ENCODE results near the gene CARD19.

DNA sequence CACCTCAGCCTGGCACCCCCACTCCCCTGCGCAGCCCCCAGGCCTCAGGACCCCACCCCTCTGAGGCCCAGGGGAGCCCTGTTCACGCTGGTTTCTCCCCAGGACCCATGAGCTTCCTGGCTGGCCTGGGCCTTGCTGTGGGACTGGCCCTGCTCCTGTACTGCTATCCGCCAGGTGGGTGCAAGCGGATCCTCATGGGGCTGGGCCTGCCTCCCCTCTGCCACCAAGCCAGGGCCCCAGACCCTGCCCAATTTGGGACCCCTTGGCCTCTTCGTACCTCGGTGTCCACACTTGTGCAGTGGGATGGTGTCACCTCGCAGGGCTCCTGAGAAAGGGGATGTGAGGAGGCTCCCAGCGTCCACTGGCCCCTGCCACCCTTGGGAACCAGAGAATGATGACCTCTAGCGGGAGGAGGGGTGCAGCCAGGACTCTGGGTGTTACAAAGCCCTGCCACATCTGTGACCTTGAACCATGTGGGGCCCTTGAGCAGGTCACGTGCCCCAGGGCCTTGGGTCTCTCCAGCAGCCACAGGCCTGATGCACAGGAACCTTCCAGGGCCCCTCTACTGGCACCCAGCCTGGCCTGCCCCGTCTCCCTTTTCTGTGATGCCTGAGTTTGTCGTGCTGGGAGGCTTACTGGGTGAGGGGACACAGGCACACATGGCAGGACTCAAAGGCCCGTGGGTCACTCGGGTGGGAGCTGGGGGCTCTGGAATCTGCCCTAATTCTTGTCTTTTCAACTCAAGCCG, 16.3 kb downstream of the CARD19 start:
- TF ChIP-seq, protein P1, sequence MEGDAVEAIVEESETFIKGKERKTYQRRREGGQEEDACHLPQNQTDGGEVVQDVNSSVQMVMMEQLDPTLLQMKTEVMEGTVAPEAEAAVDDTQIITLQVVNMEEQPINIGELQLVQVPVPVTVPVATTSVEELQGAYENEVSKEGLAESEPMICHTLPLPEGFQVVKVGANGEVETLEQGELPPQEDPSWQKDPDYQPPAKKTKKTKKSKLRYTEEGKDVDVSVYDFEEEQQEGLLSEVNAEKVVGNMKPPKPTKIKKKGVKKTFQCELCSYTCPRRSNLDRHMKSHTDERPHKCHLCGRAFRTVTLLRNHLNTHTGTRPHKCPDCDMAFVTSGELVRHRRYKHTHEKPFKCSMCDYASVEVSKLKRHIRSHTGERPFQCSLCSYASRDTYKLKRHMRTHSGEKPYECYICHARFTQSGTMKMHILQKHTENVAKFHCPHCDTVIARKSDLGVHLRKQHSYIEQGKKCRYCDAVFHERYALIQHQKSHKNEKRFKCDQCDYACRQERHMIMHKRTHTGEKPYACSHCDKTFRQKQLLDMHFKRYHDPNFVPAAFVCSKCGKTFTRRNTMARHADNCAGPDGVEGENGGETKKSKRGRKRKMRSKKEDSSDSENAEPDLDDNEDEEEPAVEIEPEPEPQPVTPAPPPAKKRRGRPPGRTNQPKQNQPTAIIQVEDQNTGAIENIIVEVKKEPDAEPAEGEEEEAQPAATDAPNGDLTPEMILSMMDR (conservative IDR thresholded peaks at IDR 0.05; ENCODE audit: low read depth in 2 of 2), result no peak; a peak in 1 of 4 replicates
- no peak for TF ChIP-seq POLR2AphosphoS5 (IDR thresholded peaks at IDR 0.05; ENCODE audit: low read depth)
- TF ChIP-seq EZH2 (IDR thresholded peaks at IDR 0.05; ENCODE audit: low read depth, unreplicated experiment), result no peak
- TF ChIP-seq, protein P2, sequence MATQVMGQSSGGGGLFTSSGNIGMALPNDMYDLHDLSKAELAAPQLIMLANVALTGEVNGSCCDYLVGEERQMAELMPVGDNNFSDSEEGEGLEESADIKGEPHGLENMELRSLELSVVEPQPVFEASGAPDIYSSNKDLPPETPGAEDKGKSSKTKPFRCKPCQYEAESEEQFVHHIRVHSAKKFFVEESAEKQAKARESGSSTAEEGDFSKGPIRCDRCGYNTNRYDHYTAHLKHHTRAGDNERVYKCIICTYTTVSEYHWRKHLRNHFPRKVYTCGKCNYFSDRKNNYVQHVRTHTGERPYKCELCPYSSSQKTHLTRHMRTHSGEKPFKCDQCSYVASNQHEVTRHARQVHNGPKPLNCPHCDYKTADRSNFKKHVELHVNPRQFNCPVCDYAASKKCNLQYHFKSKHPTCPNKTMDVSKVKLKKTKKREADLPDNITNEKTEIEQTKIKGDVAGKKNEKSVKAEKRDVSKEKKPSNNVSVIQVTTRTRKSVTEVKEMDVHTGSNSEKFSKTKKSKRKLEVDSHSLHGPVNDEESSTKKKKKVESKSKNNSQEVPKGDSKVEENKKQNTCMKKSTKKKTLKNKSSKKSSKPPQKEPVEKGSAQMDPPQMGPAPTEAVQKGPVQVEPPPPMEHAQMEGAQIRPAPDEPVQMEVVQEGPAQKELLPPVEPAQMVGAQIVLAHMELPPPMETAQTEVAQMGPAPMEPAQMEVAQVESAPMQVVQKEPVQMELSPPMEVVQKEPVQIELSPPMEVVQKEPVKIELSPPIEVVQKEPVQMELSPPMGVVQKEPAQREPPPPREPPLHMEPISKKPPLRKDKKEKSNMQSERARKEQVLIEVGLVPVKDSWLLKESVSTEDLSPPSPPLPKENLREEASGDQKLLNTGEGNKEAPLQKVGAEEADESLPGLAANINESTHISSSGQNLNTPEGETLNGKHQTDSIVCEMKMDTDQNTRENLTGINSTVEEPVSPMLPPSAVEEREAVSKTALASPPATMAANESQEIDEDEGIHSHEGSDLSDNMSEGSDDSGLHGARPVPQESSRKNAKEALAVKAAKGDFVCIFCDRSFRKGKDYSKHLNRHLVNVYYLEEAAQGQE (IDR thresholded peaks at IDR 0.05; ENCODE audit: unreplicated experiment), result no peak
- no peak for TF ChIP-seq EZH2phosphoT487 (IDR thresholded peaks at IDR 0.05; ENCODE audit: unreplicated experiment)
- no peak for TF ChIP-seq JUNB (IDR thresholded peaks at IDR 0.05; ENCODE audit: unreplicated experiment)
- TF ChIP-seq, protein P3, sequence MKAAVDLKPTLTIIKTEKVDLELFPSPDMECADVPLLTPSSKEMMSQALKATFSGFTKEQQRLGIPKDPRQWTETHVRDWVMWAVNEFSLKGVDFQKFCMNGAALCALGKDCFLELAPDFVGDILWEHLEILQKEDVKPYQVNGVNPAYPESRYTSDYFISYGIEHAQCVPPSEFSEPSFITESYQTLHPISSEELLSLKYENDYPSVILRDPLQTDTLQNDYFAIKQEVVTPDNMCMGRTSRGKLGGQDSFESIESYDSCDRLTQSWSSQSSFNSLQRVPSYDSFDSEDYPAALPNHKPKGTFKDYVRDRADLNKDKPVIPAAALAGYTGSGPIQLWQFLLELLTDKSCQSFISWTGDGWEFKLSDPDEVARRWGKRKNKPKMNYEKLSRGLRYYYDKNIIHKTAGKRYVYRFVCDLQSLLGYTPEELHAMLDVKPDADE (IDR thresholded peaks at IDR 0.05), result no peak
- TF ChIP-seq STAT1 (IDR thresholded peaks at IDR 0.05; ENCODE audit: unreplicated experiment), result no peak
- no peak for TF ChIP-seq ZNF331 (CRISPR knock-in tag; IDR thresholded peaks at IDR 0.05; ENCODE audit: low read depth)
- no peak for TF ChIP-seq NANOG (IDR thresholded peaks at IDR 0.05; ENCODE audit: borderline replicate concordance)
- TF ChIP-seq CREB1 (CRISPR knock-in tag; IDR thresholded peaks at IDR 0.05; ENCODE audit: low read depth), result no peak
